Testis (tissue), 3 donors: ENCODE results near the gene ABCB11. TPM values are rescaled to one million over a fixed set of nuclear protein-coding genes. Genes with fewer than 3 reads are reported as not detected.

Source experiments
- DNase-seq: peaks from one replicate; pipeline ENCODE4 v3.0.0-alpha.2; 2019
- H3K27ac ChIP-seq, 2 donors: fragments of 200-600 bp; sonication (generic); one replicate each; pipeline ENCODE4 v1.5.1; 2019
- H3K27me3 ChIP-seq: fragments of 200-600 bp; sonication (generic); one replicate; pipeline ENCODE4 v1.5.1; 2019
- H3K36me3 ChIP-seq: fragments of 200-600 bp; sonication (generic); one replicate; pipeline ENCODE4 v1.5.1; 2017; ENCODE audit warnings: low read depth; ENCODE audit errors: missing control alignments
- H3K4me1 ChIP-seq: fragments of 200-600 bp; sonication (generic); one replicate; pipeline ENCODE4 v1.5.1; 2019
- H3K4me3 ChIP-seq, 2 donors: fragments of 200-600 bp; sonication (generic); one replicate each; pipeline ENCODE4 v1.5.1; 2017 to 2019
- H3K9me3 ChIP-seq: fragments of 200-600 bp; sonication (generic); one replicate; pipeline ENCODE4 v1.5.1; 2017
- POLR2A ChIP-seq: fragments of 450-650 bp; IDR thresholded peaks from one replicate; pipeline ENCODE4 v1.6.1; 2017; ENCODE audit warnings: antibody characterized with exemption, mild to moderate bottlenecking, moderate library complexity
- WGBS, 2 donors: methylation state at CpG; one replicate each; pipeline ENCODE4 v1.1.5; 2018; 5-methylcytosine and 5-hydroxymethylcytosine counted together
- intact Hi-C: fragments of 100-400 bp; cut with DNase I; formaldehyde crosslinking; loops from one replicate; pipeline ENCODE4 v1.15.1; 2023; ENCODE audit warnings: low total_unique reads
- polyA plus RNA-seq: library from polyadenylated mRNA; stranded (reverse); fragments of 350-450 nt; fragmentation: Illumina TruSeq; extraction: RNeasy Lipid Tissue Mini Kit (QIAGEN cat#74804); gene quantifications from one replicate; pipeline ENCODE4 v1.2.3, GENCODE V29; 2014; ENCODE audit warnings: low read depth, low replicate concordance; ENCODE audit not compliant: insufficient read depth
- total RNA-seq, 2 donors: library from RNA; depleted of rRNA; stranded (reverse); fragments of >200 nt; gene quantifications; one replicate each; pipeline ENCODE4 v1.2.3, GENCODE V29; 2016
- TF ChIP-seq, protein P1 (sequence below), 3 experiments: fragments of 450-650 bp in 2 of 3; fragments of 200-600 bp in 1 of 3; sonication (generic) in 1 of 3; IDR thresholded peaks; one replicate each; pipeline ENCODE4 v1.5.1; 2016 to 2019; ENCODE audit warnings: antibody characterized with exemption in 3 of 3, mild to moderate bottlenecking in 2 of 3, moderate library complexity in 1 of 3

Gene ABCB11
- total and polyA plus RNA-seq, 3 donors from 2014 or later: 4.6 to 16.1 (median 7.2) TPM

DNA sequence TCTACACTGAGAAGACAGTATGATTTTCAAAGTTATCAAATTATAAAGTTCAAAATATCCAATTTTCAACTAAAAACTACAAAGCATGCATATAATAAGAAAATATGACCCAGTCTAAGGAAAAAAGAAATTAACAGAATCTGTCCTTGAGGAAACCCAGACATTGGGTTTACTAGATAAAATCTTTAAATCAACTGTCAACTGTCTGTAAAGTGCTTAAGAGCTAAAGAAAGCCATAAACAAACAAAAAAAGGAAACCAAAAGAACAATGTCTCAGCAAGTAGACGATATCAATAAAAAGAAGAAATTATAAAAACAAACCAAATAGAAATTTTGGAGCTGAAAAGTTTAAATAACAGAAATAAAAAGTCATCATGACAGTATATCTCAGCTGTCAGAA is 10.5 kb upstream of the ABCB11 start:
- Histone ChIP-seq H3K4me1 (no peaks in the 10 kb centered on the region), H3K27ac (no peak overlapping the region), H3K9me3 (no peaks in the 10 kb centered on the region), H3K4me3 (no peak overlapping the region), H3K36me3 (no peaks in the 10 kb centered on the region), H3K27me3 (no peaks in the 10 kb centered on the region)
- intact Hi-C loops: no loop called here
- 45 to 53% methylated on average over 1 of the region's 1 CpG for WGBS, 2 donors
- TF ChIP-seq, protein P1, sequence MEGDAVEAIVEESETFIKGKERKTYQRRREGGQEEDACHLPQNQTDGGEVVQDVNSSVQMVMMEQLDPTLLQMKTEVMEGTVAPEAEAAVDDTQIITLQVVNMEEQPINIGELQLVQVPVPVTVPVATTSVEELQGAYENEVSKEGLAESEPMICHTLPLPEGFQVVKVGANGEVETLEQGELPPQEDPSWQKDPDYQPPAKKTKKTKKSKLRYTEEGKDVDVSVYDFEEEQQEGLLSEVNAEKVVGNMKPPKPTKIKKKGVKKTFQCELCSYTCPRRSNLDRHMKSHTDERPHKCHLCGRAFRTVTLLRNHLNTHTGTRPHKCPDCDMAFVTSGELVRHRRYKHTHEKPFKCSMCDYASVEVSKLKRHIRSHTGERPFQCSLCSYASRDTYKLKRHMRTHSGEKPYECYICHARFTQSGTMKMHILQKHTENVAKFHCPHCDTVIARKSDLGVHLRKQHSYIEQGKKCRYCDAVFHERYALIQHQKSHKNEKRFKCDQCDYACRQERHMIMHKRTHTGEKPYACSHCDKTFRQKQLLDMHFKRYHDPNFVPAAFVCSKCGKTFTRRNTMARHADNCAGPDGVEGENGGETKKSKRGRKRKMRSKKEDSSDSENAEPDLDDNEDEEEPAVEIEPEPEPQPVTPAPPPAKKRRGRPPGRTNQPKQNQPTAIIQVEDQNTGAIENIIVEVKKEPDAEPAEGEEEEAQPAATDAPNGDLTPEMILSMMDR (IDR thresholded peaks at IDR 0.05): no peak
- no peak for TF ChIP-seq POLR2A
- DNase-seq: no peak

DNA sequence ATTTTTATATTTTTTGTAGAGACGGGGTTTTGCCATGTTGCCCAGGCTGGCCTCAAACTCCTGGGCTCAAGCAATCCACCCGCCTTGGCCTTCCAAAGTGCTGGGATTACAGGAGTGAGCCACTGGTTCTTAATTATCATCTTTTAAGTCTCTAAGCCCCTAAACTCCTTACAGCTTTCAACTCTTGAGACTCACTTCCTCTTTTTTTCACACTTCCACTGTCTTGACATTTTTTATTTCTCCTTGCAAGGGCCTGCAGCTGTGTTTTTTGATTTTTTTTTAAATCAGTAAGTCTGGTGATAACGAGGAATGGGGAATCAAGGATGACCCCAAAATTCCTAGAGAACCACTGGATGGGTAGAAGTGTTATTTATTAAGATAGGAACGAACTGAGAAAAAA is 8.6 kb upstream of the ABCB11 start:
- no peak for TF ChIP-seq POLR2A
- TF ChIP-seq, protein P1 (IDR thresholded peaks at IDR 0.05): no peak
- H3K9me3 ChIP-seq: no peaks in the 10 kb centered on the region
- DNase-seq: no peak
- no peaks in the 10 kb centered on the region for H3K36me3 ChIP-seq
- H3K4me3 ChIP-seq: no peak overlapping the region
- no peaks in the 10 kb centered on the region for H3K4me1 ChIP-seq
- 77 to 78% methylated on average over 4 of the region's 4 CpGs for WGBS, 2 donors
- no peak overlapping the region for H3K27ac ChIP-seq
- intact Hi-C loops: no loop called here
- H3K27me3 ChIP-seq: no peaks in the 10 kb centered on the region

DNA sequence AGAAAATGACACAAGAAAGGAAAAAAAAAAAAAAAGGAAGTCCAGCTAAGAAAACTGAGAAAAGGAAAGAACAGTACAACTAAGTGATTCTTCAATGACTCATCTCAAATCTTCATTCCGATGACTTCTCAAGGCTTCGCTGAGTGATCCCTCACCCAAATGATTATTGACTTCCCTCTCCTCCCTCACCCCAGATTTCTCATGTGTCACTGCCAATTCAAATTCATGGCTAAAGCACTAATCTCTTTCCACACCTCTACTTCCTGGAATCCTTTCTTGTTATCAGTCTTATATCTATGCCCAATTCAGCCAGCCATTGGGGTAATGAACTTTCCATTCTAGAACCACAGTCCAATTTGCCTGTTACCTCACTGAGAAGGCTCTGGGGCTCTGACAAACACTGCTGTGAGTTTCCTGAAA is 7.2 kb upstream of the ABCB11 start:
- no peak for TF ChIP-seq POLR2A
- TF ChIP-seq, protein P1 (IDR thresholded peaks at IDR 0.05): no peak
- H3K27ac ChIP-seq: no peak overlapping the region
- intact Hi-C loops: no loop called here
- H3K9me3 ChIP-seq: no peaks in the 10 kb centered on the region
- no peak for DNase-seq
- WGBS, 2 donors: 90 to 97% methylated on average over 2 of the region's 2 CpGs
- no peaks in the 10 kb centered on the region for H3K36me3 ChIP-seq
- no peaks in the 10 kb centered on the region for H3K4me1 ChIP-seq
- no peaks in the 10 kb centered on the region for H3K27me3 ChIP-seq
- H3K4me3 ChIP-seq: no peak overlapping the region

DNA sequence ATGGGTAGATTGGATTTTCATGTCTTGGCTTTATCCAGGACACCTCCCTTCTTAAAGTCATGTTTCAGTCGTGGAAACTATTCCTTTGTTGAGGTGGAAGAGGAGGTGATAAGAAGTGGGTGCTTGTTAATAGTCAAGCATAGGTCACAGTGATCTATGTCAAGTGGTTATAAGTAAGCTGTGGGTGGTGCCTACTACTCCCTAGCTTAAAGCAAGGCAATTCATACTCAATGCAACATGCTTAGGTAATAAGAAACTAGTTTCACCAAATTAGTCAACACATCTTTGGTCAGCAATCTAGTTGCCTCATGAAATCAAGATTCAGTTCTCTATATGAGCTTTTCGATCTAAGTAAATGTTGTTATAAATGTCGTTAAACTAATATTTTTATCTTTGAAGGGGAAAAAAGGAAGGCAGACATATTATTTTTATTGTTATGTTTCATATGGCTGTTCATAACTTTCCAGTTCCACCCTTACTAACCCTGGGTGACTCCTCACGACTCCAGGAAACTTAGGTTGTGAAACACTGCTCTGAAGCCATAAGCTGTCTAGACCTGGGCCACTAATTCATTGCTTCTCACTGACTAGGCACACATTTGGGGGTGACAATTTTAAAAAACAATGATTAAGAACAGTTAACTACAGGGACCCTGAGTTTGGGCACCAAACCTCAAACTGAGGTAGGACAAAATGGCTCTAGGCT is 5.8 kb upstream of the ABCB11 start:
- H3K27ac ChIP-seq: no peak overlapping the region
- intact Hi-C loops: no loop called here
- H3K9me3 ChIP-seq: no peaks in the 10 kb centered on the region
- no peaks in the 10 kb centered on the region for H3K4me1 ChIP-seq
- no peak for DNase-seq
- H3K27me3 ChIP-seq: no peaks in the 10 kb centered on the region
- 73 to 77% methylated on average over 4 of the region's 4 CpGs for WGBS, 2 donors
- H3K36me3 ChIP-seq: no peaks in the 10 kb centered on the region
- TF ChIP-seq POLR2A: no peak
- TF ChIP-seq, protein P1 (IDR thresholded peaks at IDR 0.05): no peak
- H3K4me3 ChIP-seq: no peak overlapping the region

DNA sequence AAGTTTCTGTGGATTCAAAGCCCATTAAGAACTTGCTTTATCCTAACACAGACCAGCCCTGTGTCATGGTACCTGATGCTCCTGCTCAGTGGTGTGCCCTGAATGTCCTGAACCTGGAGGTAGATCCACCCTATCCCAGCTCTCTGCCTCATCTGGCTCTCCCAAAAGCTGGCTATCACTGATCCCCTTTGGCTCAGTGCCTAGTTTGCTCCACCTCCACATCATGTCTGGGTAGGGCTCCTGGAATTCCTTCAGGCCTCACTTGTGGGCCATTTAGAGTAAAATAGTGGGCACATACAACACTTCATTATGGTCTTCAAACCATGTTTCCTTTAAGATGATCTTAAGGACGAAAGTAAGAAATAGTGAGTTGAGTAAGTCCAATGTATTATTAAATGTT is 4.8 kb upstream of the ABCB11 start:
- Histone ChIP-seq H3K36me3 (no peaks in the 10 kb centered on the region), H3K27ac (no peak overlapping the region), H3K4me3 (no peak overlapping the region), H3K4me1 (no peaks in the 10 kb centered on the region), H3K9me3 (no peaks in the 10 kb centered on the region), H3K27me3 (no peaks in the 10 kb centered on the region)
- no peak for DNase-seq
- whole genome bisulfite sequencing, 2 donors: 97 to 100% methylated on average over 1 of the region's 1 CpG
- TF ChIP-seq POLR2A: no peak
- TF ChIP-seq, protein P1 (IDR thresholded peaks at IDR 0.05): no peak
- intact Hi-C loops: no loop called here
